ENCODE results near the gene KLHL13.

Gene KLHL13

GRCh38 chrX:117996918-117997480 is 119.6 kb downstream of the KLHL13 start:
- peak; percentile 64 for TF ChIP-seq CTCF (IDR thresholded peaks at IDR 0.05; ENCODE audit: insufficient read depth, low read length, poor library complexity, severe bottlenecking)
- Histone ChIP-seq H3K27me3 (replicated peaks; ENCODE audit: control insufficient read depth, insufficient read depth, low read length) (no peaks in the 10 kb centered on the region), H3K36me3 (ENCODE audit: control insufficient read depth, insufficient read depth, low read length) (no peaks in the 10 kb centered on the region), H3K4me3 (replicated peaks; ENCODE audit: low read depth, low read length) (no peak overlapping the region)
- DNase-seq (ENCODE audit: extremely low read depth, insufficient read length), result no peak

GRCh38 chrX:117996408-117996807 is 120.2 kb downstream of the KLHL13 start:
- TF ChIP-seq CTCF (IDR thresholded peaks at IDR 0.05; ENCODE audit: insufficient read depth, low read length, poor library complexity, severe bottlenecking), result no peak
- H3K36me3 ChIP-seq (ENCODE audit: control insufficient read depth, insufficient read depth, low read length), result no peaks in the 10 kb centered on the region
- H3K27me3 ChIP-seq (replicated peaks; ENCODE audit: control insufficient read depth, insufficient read depth, low read length), result no peaks in the 10 kb centered on the region
- no peak for DNase-seq (ENCODE audit: extremely low read depth, insufficient read length)
- no peak overlapping the region for H3K4me3 ChIP-seq (replicated peaks; ENCODE audit: low read depth, low read length)

GRCh38 chrX:117995378-117995777 is 121.2 kb downstream of the KLHL13 start:
- TF ChIP-seq CTCF (IDR thresholded peaks at IDR 0.05; ENCODE audit: insufficient read depth, low read length, poor library complexity, severe bottlenecking), result no peak
- DNase-seq (ENCODE audit: extremely low read depth, insufficient read length), result no peak
- no peaks in the 10 kb centered on the region for H3K36me3 ChIP-seq (ENCODE audit: control insufficient read depth, insufficient read depth, low read length)
- no peaks in the 10 kb centered on the region for H3K27me3 ChIP-seq (replicated peaks; ENCODE audit: control insufficient read depth, insufficient read depth, low read length)
- no peak overlapping the region for H3K4me3 ChIP-seq (replicated peaks; ENCODE audit: low read depth, low read length)

- no peaks in the 10 kb centered on the region for H3K36me3 ChIP-seq (ENCODE audit: control insufficient read depth, insufficient read depth, low read length)
- H3K4me3 ChIP-seq (replicated peaks; ENCODE audit: low read depth, low read length), result no peak overlapping the region
- no peak for TF ChIP-seq CTCF (IDR thresholded peaks at IDR 0.05; ENCODE audit: insufficient read depth, low read length, poor library complexity, severe bottlenecking)
- DNase-seq (ENCODE audit: extremely low read depth, insufficient read length), result no peak
- H3K27me3 ChIP-seq (replicated peaks; ENCODE audit: control insufficient read depth, insufficient read depth, low read length), result no peaks in the 10 kb centered on the region
These were observed 124.4 kb downstream of the KLHL13 start for GRCh38 chrX:117992192-117992723.

- no peak for TF ChIP-seq CTCF (IDR thresholded peaks at IDR 0.05; ENCODE audit: insufficient read depth, low read length, poor library complexity, severe bottlenecking)
- no peak for DNase-seq (ENCODE audit: extremely low read depth, insufficient read length)
- no peaks in the 10 kb centered on the region for H3K27me3 ChIP-seq (replicated peaks; ENCODE audit: control insufficient read depth, insufficient read depth, low read length)
These were observed 126.2 kb downstream of the KLHL13 start for GRCh38 chrX:117990438-117990837.

GRCh38 chrX:117989512-117989911 is 127.1 kb downstream of the KLHL13 start:
- no peak for TF ChIP-seq CTCF (IDR thresholded peaks at IDR 0.05; ENCODE audit: insufficient read depth, low read length, poor library complexity, severe bottlenecking)
- Histone ChIP-seq H3K27me3 (replicated peaks; ENCODE audit: control insufficient read depth, insufficient read depth, low read length) (no peaks in the 10 kb centered on the region), H3K4me3 (replicated peaks; ENCODE audit: low read depth, low read length) (no peak overlapping the region), H3K36me3 (ENCODE audit: control insufficient read depth, insufficient read depth, low read length) (no peaks in the 10 kb centered on the region)
- no peak for DNase-seq (ENCODE audit: extremely low read depth, insufficient read length)

More at GRCh38 chrX:117990438-117990837, 126.2 kb downstream of the KLHL13 start:
- H3K4me3 ChIP-seq (replicated peaks; ENCODE audit: low read depth, low read length), result no peak overlapping the region
- H3K36me3 ChIP-seq (ENCODE audit: control insufficient read depth, insufficient read depth, low read length), result no peaks in the 10 kb centered on the region

All from GM06990 (cell line).